IMR-90 (cell line): ENCODE results near the gene KCNIP1. TPM values are rescaled to one million over a fixed set of nuclear protein-coding genes. Genes with fewer than 3 reads are reported as not detected.

ENCODE experiments used
- ATAC-seq: fragments of 200-7000 bp; cut with Tn5 transposase; 2 replicates; pipeline ENCODE4 v1.9.1; 2020; ENCODE audit warnings: low read depth, mild to moderate bottlenecking, moderate library complexity
- BruUV-seq: library from RNA; stranded (reverse); fragments of 400-500 nt; replicated peaks from 2 replicates; lab custom pipeline; 2021; lab: Mats Ljungman, UMichigan
- CTCF ChIA-PET: fragments of 300-600 bp; formaldehyde crosslinking; extraction: SDS; loops from one replicate; lab custom pipeline; 2021; ENCODE audit warnings: antibody characterized with exemption; lab: Yijun Ruan, JAX
- POLR2A ChIA-PET: fragments of 300-600 bp; sonication (Branson Sonifier 250); formaldehyde crosslinking; loops from one replicate; lab custom pipeline; 2022; ENCODE audit warnings: antibody characterized with exemption; ENCODE audit not compliant: unreplicated experiment; lab: Charles Lee
- DNase-seq: peaks from one replicate; pipeline ENCODE4 v3.0.0; 2013
- H2AFZ ChIP-seq: replicated peaks from 2 replicates; pipeline ENCODE3; 2013; ENCODE audit warnings: low read length, mild to moderate bottlenecking; ENCODE audit not compliant: poor library complexity
- H2AK5ac ChIP-seq: 2 replicates; pipeline ENCODE4 v1.6.1; 2013; ENCODE audit warnings: low read depth, low read length, inconsistent platforms
- H2AK9ac ChIP-seq: replicated peaks from 2 replicates; pipeline ENCODE3; 2013; ENCODE audit warnings: mild to moderate bottlenecking, low read depth, low read length, moderate library complexity; ENCODE audit not compliant: poor library complexity
- H2BK120ac ChIP-seq: 2 replicates; pipeline ENCODE4 v1.6.1; 2013; ENCODE audit warnings: low read depth, low read length, inconsistent platforms
- H2BK15ac ChIP-seq: 3 replicates; pipeline ENCODE4 v1.6.1; 2013; ENCODE audit warnings: low read depth, low read length, inconsistent platforms
- H2BK20ac ChIP-seq: 2 replicates; pipeline ENCODE4 v1.6.1; 2013; ENCODE audit warnings: low read depth, mild to moderate bottlenecking, inconsistent platforms, low read length, moderate library complexity
- H2BK5ac ChIP-seq: 2 replicates; pipeline ENCODE4 v1.6.1; 2013; ENCODE audit warnings: mild to moderate bottlenecking, low read depth, low read length, inconsistent platforms; ENCODE audit not compliant: poor library complexity, severe bottlenecking
- H3K14ac ChIP-seq: replicated peaks from 2 replicates; pipeline ENCODE4 v1.6.1; 2013; ENCODE audit warnings: low read depth, low read length, inconsistent platforms
- H3K18ac ChIP-seq: 2 replicates; pipeline ENCODE4 v1.6.1; 2013; ENCODE audit warnings: low read depth, low read length, control low read depth
- H3K23ac ChIP-seq: 2 replicates; pipeline ENCODE4 v1.6.1; 2013; ENCODE audit warnings: low read depth, low read length, inconsistent platforms
- H3K27ac ChIP-seq: 2 replicates; pipeline ENCODE4 v1.5.1; 2013; ENCODE audit warnings: mild to moderate bottlenecking, control low read depth, low read length; ENCODE audit not compliant: insufficient read depth
- H3K27me3 ChIP-seq: 2 replicates; pipeline ENCODE4 v1.6.1; 2013; ENCODE audit warnings: low read length; ENCODE audit not compliant: control insufficient read depth, insufficient read depth
- H3K36me3 ChIP-seq: 2 replicates; pipeline ENCODE4 v1.6.1; 2013; ENCODE audit warnings: low read length, mixed read lengths; ENCODE audit not compliant: control insufficient read depth, insufficient read depth
- H3K4ac ChIP-seq: 2 replicates; pipeline ENCODE4 v1.6.1; 2013; ENCODE audit warnings: low read depth, low read length, inconsistent platforms
- H3K4me1 ChIP-seq: 2 replicates; pipeline ENCODE4 v1.6.1; 2013; ENCODE audit warnings: low read length, mixed read lengths; ENCODE audit not compliant: control insufficient read depth, insufficient read depth
- H3K4me2 ChIP-seq: 2 replicates; pipeline ENCODE4 v1.6.1; 2013; ENCODE audit warnings: low read depth, mild to moderate bottlenecking, control low read depth, low read length, moderate library complexity
- H3K4me3 ChIP-seq: 2 replicates; pipeline ENCODE4 v1.5.1; 2013; ENCODE audit warnings: low read depth, mild to moderate bottlenecking, control low read depth, low read length, moderate library complexity; ENCODE audit not compliant: insufficient read depth
- H3K56ac ChIP-seq: 2 replicates; pipeline ENCODE4 v1.6.1; 2013; ENCODE audit warnings: low read length, inconsistent platforms; ENCODE audit not compliant: insufficient read depth; ENCODE audit errors: extremely low read depth
- H3K79me1 ChIP-seq, 2 experiments: 2 replicates each; pipeline ENCODE4 v1.6.1; 2013; ENCODE audit warnings: low read length in 2 of 2, inconsistent platforms in 1 of 2, low read depth in 1 of 2
- H3K9ac ChIP-seq: 2 replicates; pipeline ENCODE4 v1.6.1; 2013; ENCODE audit warnings: low read depth, low read length, control low read depth
- H3K9me1 ChIP-seq: 2 replicates; pipeline ENCODE4 v1.6.1; 2013; ENCODE audit warnings: low read length, inconsistent platforms; ENCODE audit not compliant: insufficient read depth
- H3K9me3 ChIP-seq: 2 replicates; pipeline ENCODE4 v1.6.1; 2013; ENCODE audit warnings: low read length; ENCODE audit not compliant: control insufficient read depth, insufficient read depth
- H4K20me1 ChIP-seq: 2 replicates; pipeline ENCODE4 v1.6.1; 2013; ENCODE audit warnings: low read length, inconsistent platforms; ENCODE audit not compliant: insufficient read depth
- H4K5ac ChIP-seq: 2 replicates; pipeline ENCODE4 v1.6.1; 2013; ENCODE audit warnings: mild to moderate bottlenecking, low read depth, low read length, control low read depth
- H4K8ac ChIP-seq, 2 experiments: 2 replicates each; pipeline ENCODE4 v1.6.1; 2013; ENCODE audit warnings: low read depth in 2 of 2, low read length in 2 of 2, control low read depth in 1 of 2, inconsistent platforms in 1 of 2
- H4K91ac ChIP-seq: 2 replicates; pipeline ENCODE4 v1.6.1; 2013; ENCODE audit warnings: low read depth, low read length, inconsistent platforms; ENCODE audit not compliant: insufficient read depth
- CHD1 ChIP-seq: IDR thresholded peaks from 2 replicates; pipeline ENCODE4 v1.6.1; 2012; ENCODE audit warnings: low read depth, low read length, improper control_type of control experiment
- CTCF ChIP-seq: conservative IDR thresholded peaks from 2 replicates; pipeline ENCODE4 v1.5.1; 2012; ENCODE audit warnings: mild to moderate bottlenecking, low read depth, low read length, improper control_type of control experiment
- MAFK ChIP-seq: IDR thresholded peaks from 2 replicates; pipeline ENCODE4 v1.6.1; 2012; ENCODE audit warnings: low read depth, low read length, improper control_type of control experiment
- MAZ ChIP-seq: IDR thresholded peaks from 2 replicates; pipeline ENCODE4 v1.6.1; 2012; ENCODE audit warnings: low read depth, mild to moderate bottlenecking, low read length, improper control_type of control experiment, moderate library complexity, borderline replicate concordance
- NFE2L2 ChIP-seq: fragments of 150-350 bp; IDR thresholded peaks from 2 replicates; pipeline ENCODE4 v1.6.1; 2016; ENCODE audit warnings: low read depth, mild to moderate bottlenecking, low read length
- RCOR1 ChIP-seq: IDR thresholded peaks from 2 replicates; pipeline ENCODE4 v1.6.1; 2012; ENCODE audit warnings: mild to moderate bottlenecking, low read length, improper control_type of control experiment; ENCODE audit not compliant: insufficient replicate concordance
- RFX5 ChIP-seq: IDR thresholded peaks from 2 replicates; pipeline ENCODE4 v1.8.0; 2012; ENCODE audit warnings: low read depth, mild to moderate bottlenecking, low read length, moderate library complexity
- WGBS, 2 experiments: methylation state at CpG; one replicate each; pipeline versions ENCODE4 v1.1.5 to v1.1.7; 2013; ENCODE audit warnings: missing lambda C conversion rate in 2 of 2; ENCODE audit not compliant: insufficient read length in 1 of 2; ENCODE audit errors: extremely low coverage in 2 of 2; 5-methylcytosine and 5-hydroxymethylcytosine counted together
- dilution Hi-C: fragments of 300-500 bp; cut with HindIII; formaldehyde crosslinking; loops from one replicate; pipeline ENCODE4 v1.14.3; 2018; ENCODE audit warnings: low sequenced_read_pairs; ENCODE audit not compliant: unreplicated experiment
- in situ Hi-C: fragments of 300-500 bp; cut with MboI; formaldehyde crosslinking; loops from 3 replicates; pipeline ENCODE4 v1.14.3; 2019; ENCODE audit warnings: low sequenced_read_pairs, inconsistent platforms, mixed read lengths
- intact Hi-C: fragments of 100-400 bp; cut with micrococcal nuclease; formaldehyde crosslinking; loops from 2 replicates; pipeline ENCODE4 v1.10.0; 2022
- polyA plus RNA-seq, 3 experiments: library from polyadenylated mRNA; depleted of rRNA; stranded (reverse); fragments of >200 nt; gene quantifications; 2 replicates each; pipeline ENCODE4 v1.2.3, GENCODE V29; 2012; ENCODE audit warnings: low replicate concordance in 1 of 3
- total RNA-seq: library from RNA; depleted of rRNA; stranded (reverse); fragments of >200 nt; gene quantifications from 2 replicates; pipeline ENCODE4 v1.2.3, GENCODE V29; 2012
- TF ChIP-seq, protein P1 (sequence below): fragments of 150-350 bp; IDR thresholded peaks from 2 replicates; pipeline ENCODE4 v1.6.1; 2016; ENCODE audit warnings: low read depth, mild to moderate bottlenecking, low read length, moderate library complexity, borderline replicate concordance
- TF ChIP-seq, protein P2 (sequence below): fragments of 150-350 bp; IDR thresholded peaks from 2 replicates; pipeline ENCODE4 v1.6.1; 2017; ENCODE audit warnings: mild to moderate bottlenecking, antibody characterized with exemption, low read length, low read depth

The KCNIP1 gene
- total and polyA plus RNA-seq, 2 of the 4 experiments (the other 2 are of a cell fraction): not detected

GRCh38 chr5:170749911-170750431, 246.2 kb downstream of the KCNIP1 start:
- no peak overlapping the region for H4K5ac ChIP-seq
- ChIA-PET POLR2A (no interaction called here), CTCF (interaction anchor here (1.3 kb wide), 1 partner anchor 43 kb away, joined by 4 read pairs; no protein-coding TSS in a partner anchor)
- TF ChIP-seq NFE2L2: no peak
- no peak for TF ChIP-seq MAZ
- TF ChIP-seq, protein P1, sequence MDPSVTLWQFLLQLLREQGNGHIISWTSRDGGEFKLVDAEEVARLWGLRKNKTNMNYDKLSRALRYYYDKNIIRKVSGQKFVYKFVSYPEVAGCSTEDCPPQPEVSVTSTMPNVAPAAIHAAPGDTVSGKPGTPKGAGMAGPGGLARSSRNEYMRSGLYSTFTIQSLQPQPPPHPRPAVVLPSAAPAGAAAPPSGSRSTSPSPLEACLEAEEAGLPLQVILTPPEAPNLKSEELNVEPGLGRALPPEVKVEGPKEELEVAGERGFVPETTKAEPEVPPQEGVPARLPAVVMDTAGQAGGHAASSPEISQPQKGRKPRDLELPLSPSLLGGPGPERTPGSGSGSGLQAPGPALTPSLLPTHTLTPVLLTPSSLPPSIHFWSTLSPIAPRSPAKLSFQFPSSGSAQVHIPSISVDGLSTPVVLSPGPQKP: no peak
- TF ChIP-seq CTCF: no peak
- no peak for TF ChIP-seq RFX5
- TF ChIP-seq MAFK: no peak
- TF ChIP-seq CHD1: no peak
- TF ChIP-seq RCOR1: no peak
- TF ChIP-seq, protein P2, sequence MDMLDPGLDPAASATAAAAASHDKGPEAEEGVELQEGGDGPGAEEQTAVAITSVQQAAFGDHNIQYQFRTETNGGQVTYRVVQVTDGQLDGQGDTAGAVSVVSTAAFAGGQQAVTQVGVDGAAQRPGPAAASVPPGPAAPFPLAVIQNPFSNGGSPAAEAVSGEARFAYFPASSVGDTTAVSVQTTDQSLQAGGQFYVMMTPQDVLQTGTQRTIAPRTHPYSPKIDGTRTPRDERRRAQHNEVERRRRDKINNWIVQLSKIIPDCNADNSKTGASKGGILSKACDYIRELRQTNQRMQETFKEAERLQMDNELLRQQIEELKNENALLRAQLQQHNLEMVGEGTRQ: no peak
- no peak overlapping the region for H3K18ac ChIP-seq
- dilution Hi-C loops: no loop called here
- in situ Hi-C loops: loop anchor here (5.0 kb wide), 1 partner anchor 582 kb away; no protein-coding TSS in a partner anchor
- H2AK5ac ChIP-seq: no peak overlapping the region
- no peak overlapping the region for H3K27ac ChIP-seq
- intact Hi-C loops: no loop called here
- H3K56ac ChIP-seq: no peak overlapping the region
- DNase-seq (no peak), ATAC-seq (no peak)
- no peak overlapping the region for H2BK20ac ChIP-seq
- H3K9me3 ChIP-seq: no peaks in the 10 kb centered on the region
- H2AK9ac ChIP-seq: no peak overlapping the region
- no TSS peak for BruUV-seq
- no peak overlapping the region for H3K4ac ChIP-seq
- no peak overlapping the region for H4K91ac ChIP-seq
- H3K14ac ChIP-seq: no peak overlapping the region
- H2BK5ac ChIP-seq: no peak overlapping the region
- H2AFZ ChIP-seq: no peak overlapping the region
- peaks cover 2% of the 10 kb centered on the region; the same call in 1 of the 2 replicates for H3K4me1 ChIP-seq
- H3K27me3 ChIP-seq: peaks cover 35% of the 10 kb centered on the region
- H3K4me2 ChIP-seq: no peak overlapping the region
- no peak overlapping the region for H2BK120ac ChIP-seq
- no peaks in the 10 kb centered on the region for H3K36me3 ChIP-seq
- H2BK15ac ChIP-seq: no peak overlapping the region
- H4K20me1 ChIP-seq: no peaks in the 10 kb centered on the region
- no peak overlapping the region for H3K9ac ChIP-seq
- no peak overlapping the region for H3K23ac ChIP-seq
- H3K4me3 ChIP-seq: no peak overlapping the region
- H4K8ac ChIP-seq: no peak overlapping the region
- no peaks in the 10 kb centered on the region for H3K9me1 ChIP-seq
- WGBS, 2 experiments: 53% methylated on average over 3 of the region's 7 CpGs; no CpG with 5 or more reads in 1 of the 2 experiments
- no peaks in the 10 kb centered on the region for H3K79me1 ChIP-seq
